NCI-H2081 treated with DMSO at 0.1 percent for 48 hours (cell line): ENCODE results near the gene TMEM72.

Experiments
- DNase-seq: peaks from one replicate; lab custom pipeline; 2025; lab: John Stamatoyannopoulos, UW

The TMEM72 gene

DNA sequence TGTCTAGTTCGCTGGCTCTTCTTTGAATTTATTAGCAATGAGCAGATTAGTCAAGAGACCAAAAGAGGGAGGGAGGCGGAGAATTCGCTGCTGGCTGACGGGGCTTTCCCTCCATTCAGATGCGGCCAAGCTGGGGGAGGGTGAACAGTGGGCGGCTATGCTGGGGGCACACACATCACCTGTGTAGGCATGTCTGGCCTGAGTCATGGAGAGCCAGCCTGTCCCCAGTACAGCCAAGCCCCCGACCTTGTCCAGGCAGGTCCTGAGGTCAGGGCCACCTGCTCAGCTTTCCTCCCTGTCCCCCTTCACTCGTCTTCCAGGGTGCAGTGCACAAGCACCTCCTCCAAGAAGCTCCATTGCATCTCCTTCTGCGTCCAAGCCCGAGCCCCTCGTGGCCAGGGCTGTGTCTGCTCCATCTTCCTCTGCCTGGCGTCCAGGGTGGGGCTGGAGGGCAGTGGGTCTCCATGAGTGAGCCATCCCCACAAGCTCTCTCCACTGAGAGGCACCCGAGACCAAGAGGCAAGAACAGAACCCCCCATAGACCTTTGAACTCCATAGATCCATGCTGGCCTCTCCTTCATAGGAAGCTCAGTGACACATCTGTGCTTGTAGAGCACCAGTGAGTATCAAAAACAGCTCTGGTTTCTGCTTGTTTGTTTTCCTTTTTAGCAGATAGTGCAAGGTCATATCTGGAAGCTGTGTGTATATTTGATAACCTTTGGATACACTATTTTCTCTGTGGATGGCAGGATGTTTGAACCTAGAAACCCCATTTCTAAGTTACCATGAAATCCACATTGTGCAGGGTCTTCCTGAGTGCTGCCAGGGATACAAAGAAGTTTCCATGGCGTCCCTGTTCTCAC lies 69.4 kb downstream of the TMEM72 start:
- DNase-seq = no peak

DNA sequence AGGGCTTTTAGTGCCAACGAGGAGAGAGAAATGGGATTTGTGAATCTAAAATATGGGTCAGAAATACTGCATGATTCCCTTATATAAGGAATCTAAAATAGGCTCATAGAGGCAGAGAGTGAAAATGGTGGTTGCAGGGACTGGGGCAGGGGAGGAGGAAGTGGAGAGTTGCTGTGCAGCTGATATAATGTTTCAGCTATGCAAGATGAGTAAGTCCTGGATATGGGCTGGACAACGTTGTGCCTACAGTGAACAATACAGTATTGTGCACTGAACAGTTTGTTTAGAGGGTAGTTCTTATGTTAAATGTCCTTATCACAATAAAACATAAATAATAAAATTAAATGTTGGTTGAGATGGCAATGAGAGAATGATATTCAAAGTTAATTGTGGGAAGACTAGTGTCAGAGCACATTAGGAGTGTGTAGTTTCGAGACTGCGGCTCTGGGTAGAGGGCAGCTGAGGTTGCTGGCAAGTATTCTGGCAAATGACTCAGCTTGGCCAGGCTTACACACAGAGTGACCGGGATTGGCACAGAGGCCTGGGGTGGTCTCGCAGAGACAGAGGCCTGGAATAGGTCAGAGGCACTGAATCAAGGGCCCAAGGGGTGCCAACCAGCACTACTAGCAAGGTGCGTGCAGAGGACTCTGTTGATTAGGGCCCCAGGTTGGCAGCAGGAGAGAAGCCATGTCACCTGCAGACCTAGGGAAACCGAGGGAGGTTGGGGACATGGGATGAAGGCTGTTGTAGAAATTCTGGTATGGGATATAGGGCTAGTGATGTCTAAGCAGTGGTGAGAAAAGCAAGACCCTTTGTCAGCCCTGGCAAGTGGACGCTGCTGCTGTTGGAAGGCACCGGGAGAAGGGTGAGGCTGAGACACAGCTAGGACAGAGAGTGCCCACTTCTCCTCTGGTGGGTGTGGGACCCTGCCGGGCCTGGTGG lies 70.3 kb downstream of the TMEM72 start:
- DNase-seq = no peak

DNA sequence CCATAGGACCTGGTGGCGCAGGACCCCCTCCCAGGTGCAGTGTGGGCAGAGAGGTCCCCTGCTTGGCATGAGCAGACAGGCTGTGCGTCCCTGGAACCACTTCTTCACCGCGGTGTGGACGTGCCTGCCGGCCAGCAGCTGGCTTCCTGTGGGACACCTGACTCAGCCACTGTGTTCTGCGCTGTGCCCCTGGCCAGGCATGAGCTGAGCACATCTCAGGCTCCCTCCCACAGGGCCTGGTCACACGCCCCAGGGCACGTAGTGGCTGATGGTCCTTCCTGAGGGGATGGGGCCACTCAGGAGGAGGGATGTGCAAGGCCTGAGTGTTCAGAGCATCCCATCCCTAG lies 71.0 kb downstream of the TMEM72 start:
- no peak for DNase-seq

DNA sequence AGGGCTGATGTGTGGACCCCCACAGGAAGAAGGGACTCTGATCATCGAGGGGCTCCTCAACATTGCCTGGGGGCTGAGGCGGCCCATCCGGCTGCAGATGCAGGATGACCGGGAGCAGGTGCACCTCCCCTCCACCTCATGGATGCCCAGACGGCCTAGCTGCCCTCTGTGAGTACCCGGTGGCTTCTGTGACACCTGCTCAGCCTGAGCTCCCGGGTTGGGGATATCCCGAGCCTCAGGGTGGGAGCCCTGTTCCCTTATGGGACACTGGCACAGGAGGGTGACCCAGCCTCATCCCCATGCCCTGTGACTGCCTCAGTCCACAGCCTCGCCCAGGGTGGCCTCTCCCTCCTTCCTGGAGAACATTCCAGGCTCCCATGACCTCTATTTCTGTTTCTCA lies 71.4 kb downstream of the TMEM72 start:
- no peak for DNase-seq

DNA sequence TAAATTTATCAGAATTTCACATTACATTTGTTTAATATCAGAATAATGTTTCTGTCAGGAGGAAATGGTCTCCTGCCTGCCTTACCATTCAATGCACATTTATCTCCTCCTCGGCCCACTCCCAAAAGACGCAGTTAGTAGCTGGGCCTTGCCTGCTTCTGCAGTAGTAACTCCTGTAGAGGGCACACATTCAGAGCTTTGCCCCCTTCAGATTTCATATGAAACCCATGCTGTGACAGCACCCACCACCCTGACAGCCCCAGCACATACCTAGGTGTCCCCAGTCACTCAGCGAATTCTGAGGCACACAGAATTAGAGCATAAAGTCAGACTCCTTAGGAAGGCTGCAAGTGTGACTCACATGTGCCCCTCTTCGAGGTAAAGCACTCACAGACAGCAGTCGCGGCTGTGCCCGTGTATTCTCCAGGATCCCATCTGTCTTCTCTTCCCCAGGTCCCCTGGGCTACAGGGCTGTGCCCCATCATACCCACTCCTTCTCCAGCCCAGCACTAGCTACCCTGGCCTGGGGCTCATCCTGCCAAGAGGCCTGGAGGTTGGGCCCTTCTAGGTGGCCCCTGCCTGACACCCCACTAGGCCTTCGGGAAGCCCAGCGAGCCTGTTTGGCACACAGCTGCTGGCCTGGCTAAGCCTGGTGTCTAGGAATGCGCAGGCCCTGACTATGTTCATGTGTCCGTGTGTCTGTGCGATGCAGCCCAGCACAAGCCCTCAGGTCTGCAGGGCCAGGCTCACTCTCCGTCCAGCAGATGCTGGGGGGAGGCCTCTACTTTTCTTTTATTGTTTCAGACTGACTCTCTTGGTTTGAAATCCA lies 72.1 kb downstream of the TMEM72 start:
- no peak for DNase-seq

DNA sequence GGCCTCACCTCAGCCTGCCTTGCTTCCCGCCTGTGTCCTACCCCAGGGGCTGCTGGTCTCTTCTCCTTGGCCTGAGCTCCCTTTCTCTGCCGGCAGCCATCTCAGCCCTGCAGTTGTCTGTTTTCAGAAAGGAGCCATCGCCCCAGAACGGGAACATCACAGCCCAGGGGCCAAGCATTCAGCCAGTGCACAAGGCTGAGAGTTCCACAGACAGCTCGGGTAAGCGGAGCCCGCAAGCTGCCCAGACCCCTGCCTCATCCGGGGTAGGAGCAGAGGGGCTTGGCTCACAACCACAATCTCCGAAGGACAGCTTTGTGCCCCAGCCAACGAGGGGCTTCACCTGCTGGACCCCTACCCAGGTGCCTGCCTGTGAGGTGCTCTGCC lies 72.8 kb downstream of the TMEM72 start:
- no peak for DNase-seq

DNA sequence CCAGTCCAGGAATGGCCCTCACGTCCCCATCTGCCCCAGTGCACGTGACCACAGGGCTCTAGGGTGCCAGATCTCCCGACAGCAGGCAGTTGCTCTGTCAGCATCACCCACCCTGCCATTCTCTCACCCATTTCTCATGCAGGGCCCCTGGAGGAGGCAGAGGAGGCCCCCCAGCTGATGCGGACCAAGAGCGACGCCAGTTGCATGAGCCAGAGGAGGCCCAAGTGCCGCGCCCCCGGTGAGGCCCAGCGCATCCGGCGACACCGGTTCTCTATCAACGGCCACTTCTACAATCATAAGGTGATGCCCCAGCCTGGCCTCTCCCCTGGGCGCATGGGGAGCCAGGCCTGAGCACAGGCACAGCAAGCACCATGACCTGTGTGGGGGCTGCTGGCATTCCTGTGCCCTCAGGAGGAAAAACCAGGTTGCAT lies 73.5 kb downstream of the TMEM72 start:
- no peak for DNase-seq

DNA sequence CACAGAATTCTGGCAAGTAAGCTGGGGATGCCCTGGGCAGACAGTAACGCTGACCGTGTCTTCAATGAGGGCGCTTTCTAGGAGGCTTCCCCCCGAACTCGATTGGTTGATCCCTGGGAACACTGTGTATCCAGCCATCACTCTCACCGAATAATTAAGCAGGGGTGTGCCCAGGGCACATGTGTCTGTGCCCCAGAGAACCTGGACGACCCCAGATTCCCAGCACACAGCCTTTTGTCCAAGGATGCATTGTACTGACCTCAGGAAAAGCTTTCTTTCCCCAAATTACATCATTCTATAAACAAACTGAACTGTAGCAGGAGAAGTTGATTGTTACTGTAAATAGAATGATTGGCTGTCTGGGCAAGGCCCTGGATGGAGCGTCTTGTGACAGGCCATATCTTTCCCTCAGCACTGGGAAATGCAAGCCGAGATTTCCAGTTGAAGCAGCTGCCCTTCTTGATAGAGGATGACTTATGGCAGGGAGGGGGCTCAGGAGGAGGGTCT lies 74.1 kb downstream of the TMEM72 start:
- no peak for DNase-seq

DNA sequence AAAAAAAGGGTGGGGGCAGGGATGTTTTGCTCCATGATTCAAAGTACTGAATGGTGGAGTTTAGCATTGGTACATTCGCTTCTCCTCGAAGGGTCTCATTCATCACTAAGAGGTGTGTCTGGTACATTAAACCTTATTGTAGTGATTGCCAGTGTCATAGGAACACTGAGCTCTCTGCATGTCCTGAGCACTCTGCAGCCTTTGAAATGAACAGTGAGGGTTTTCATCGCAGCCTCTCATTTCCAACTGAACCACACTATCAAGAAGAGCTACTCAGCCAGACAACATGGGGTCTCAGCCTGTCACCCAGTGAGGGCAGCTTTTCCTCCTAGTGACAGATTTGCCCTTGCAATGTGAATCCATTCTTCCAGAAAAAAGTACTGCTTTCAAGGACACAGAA lies 75.0 kb downstream of the TMEM72 start:
- DNase-seq = no peak
